SJCRH30 (cell line): ENCODE results near the gene ADIG. TPM values are rescaled to one million over a fixed set of nuclear protein-coding genes. Genes with fewer than 3 reads are reported as not detected.
"Not testable (repeated sequence)": the region's sequence is repeated elsewhere in the genome, so short reads cannot be mapped to it uniquely, and the experiment has no call there.

ENCODE experiments used
- DNase-seq, 2 experiments: peaks; one replicate each; pipeline ENCODE4 v3.0.0-alpha.2; 2015 to 2020
- H3K27ac ChIP-seq: fragments of 250-450 bp; sonication (Bioruptor Pico); 2 replicates; pipeline ENCODE4 v1.5.1; 2020; ENCODE audit warnings: mild to moderate bottlenecking, moderate library complexity
- H3K27me3 ChIP-seq: fragments of 250-450 bp; sonication (Bioruptor Pico); 2 replicates; pipeline ENCODE4 v1.5.1; 2020; ENCODE audit warnings: mild to moderate bottlenecking, moderate library complexity
- H3K36me3 ChIP-seq: fragments of 250-450 bp; sonication (Bioruptor Pico); 2 replicates; pipeline ENCODE4 v1.5.1; 2020; ENCODE audit warnings: mild to moderate bottlenecking, moderate library complexity
- H3K4me1 ChIP-seq: fragments of 250-450 bp; sonication (Bioruptor Pico); 2 replicates; pipeline ENCODE4 v1.5.1; 2020; ENCODE audit warnings: mild to moderate bottlenecking, moderate library complexity
- H3K4me3 ChIP-seq: fragments of 250-450 bp; sonication (Bioruptor Pico); 2 replicates; pipeline ENCODE4 v1.5.1; 2020; ENCODE audit warnings: mild to moderate bottlenecking, moderate library complexity
- H3K9me3 ChIP-seq: fragments of 250-450 bp; sonication (Bioruptor Pico); replicated peaks from 2 replicates; pipeline ENCODE4 v1.5.1; 2020; ENCODE audit warnings: mild to moderate bottlenecking, moderate library complexity
- total RNA-seq: library from RNA; depleted of rRNA; stranded (reverse); fragments of >200 nt; shearing (Covaris generic); gene quantifications from 2 replicates; pipeline ENCODE4 v1.2.3, GENCODE V29; 2014

The ADIG gene
- total RNA-seq, 1 experiment from 2014 or later, result not detected

DNA sequence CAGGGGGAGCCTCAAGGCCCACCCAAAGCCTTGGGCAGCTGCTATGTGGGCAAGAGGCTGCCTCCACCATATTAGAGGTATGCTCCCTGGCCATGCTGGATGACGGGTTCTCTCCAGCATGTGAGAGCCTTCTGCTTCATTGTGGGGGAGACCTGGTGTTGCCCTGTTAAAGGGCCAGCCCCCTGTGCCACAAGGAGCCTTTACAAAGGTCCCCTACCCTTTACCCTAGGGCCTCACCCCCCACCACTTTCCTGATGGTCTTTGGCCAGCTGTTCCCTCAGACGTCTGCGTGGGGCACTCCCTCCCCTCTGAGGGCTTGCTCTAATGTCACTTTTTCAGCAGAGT, 5.2 kb downstream of the ADIG start:
- no peak overlapping the region for H3K4me3 ChIP-seq
- no peak overlapping the region for H3K27ac ChIP-seq
- H3K9me3 ChIP-seq, result no peaks in the 10 kb centered on the region
- H3K4me1 ChIP-seq, result no peaks in the 10 kb centered on the region
- no peaks in the 10 kb centered on the region; the same call in 1 of the 2 replicates for H3K27me3 ChIP-seq
- DNase-seq, result no peak
- H3K36me3 ChIP-seq, result no peaks in the 10 kb centered on the region

DNA sequence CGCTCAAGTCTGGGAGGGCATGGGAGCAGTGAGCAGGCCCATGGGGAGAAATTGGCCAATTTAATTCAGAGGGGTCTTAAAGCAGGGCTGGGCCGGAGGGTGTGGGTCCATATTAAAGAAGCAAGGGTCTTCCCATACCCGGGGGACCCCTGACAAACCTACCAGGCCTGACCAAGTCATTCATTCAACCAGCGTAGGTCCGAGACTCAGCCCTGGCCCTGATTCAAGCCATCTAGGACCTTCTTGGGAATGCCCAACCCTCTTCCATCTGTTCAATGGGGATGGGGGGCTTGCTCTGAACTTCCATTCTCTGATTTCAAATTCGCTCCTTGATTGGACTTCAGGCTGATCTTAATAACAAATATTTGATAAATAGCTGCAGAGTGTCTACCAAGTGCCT, 7.3 kb downstream of the ADIG start:
- DNase-seq, result no peak
- Histone ChIP-seq H3K27ac (no peak overlapping the region), H3K4me3 (no peak overlapping the region), H3K9me3 (no peaks in the 10 kb centered on the region), H3K27me3 (peaks cover 4% of the 10 kb centered on the region; the same call in 1 of the 2 replicates), H3K4me1 (no peaks in the 10 kb centered on the region), H3K36me3 (no peaks in the 10 kb centered on the region)

DNA sequence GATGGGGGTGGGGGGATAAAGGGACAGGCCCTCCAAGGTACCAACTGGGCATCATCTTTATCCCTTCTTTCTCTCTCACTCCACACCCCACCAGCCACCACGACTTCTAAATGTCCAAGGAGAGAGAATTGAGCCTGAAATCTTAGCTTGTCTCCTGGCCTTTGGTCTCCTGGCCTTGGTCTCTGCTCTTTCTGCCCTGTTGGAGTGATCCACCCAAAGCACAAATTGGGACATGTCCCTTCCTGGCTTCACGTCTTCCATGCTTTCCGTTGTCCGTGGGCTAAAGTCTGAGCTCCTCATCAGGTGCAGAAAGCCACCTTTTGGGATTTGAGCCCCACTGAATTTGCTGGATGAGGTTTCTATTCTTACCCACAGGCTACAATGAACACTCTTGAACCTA, 8.4 kb downstream of the ADIG start:
- no peaks in the 10 kb centered on the region for H3K36me3 ChIP-seq
- peaks cover 4% of the 10 kb centered on the region; the same call in 1 of the 2 replicates for H3K27me3 ChIP-seq
- no peak overlapping the region for H3K27ac ChIP-seq
- no peaks in the 10 kb centered on the region for H3K4me1 ChIP-seq
- H3K9me3 ChIP-seq, result no peaks in the 10 kb centered on the region
- DNase-seq, result no peak
- no peak overlapping the region for H3K4me3 ChIP-seq

DNA sequence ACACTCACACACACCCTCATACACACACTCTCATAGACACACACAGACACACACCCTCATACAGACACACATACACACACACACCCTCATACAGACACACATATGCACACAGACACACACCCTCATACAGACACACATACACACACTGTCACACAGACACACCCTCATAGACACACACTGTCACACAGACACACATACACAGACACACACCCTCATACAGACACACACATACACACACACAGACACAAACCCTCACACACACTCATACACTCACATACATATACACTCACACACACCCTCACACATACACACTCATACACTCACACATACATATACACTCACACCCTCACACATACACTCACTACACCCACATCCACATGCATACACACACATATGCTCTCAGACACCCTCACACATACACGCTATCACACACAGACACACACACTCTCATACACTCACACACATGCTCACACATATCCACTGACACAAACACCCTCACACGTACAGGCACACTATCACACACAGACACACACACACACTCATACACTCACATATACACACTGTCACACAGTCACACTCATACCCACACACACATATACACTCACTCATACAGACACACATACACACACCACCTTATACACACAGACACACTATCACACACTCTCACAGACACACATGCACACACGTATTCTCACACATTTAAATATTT, 9.1 kb downstream of the ADIG start:
- Histone ChIP-seq H3K36me3 (no peaks in the 10 kb centered on the region), H3K27me3 (peaks cover 4% of the 10 kb centered on the region; the same call in 1 of the 2 replicates), H3K4me3 (no peak overlapping the region), H3K4me1 (no peaks in the 10 kb centered on the region), H3K27ac (no peak overlapping the region), H3K9me3 (no peaks in the 10 kb centered on the region)
- no peak for DNase-seq

DNA sequence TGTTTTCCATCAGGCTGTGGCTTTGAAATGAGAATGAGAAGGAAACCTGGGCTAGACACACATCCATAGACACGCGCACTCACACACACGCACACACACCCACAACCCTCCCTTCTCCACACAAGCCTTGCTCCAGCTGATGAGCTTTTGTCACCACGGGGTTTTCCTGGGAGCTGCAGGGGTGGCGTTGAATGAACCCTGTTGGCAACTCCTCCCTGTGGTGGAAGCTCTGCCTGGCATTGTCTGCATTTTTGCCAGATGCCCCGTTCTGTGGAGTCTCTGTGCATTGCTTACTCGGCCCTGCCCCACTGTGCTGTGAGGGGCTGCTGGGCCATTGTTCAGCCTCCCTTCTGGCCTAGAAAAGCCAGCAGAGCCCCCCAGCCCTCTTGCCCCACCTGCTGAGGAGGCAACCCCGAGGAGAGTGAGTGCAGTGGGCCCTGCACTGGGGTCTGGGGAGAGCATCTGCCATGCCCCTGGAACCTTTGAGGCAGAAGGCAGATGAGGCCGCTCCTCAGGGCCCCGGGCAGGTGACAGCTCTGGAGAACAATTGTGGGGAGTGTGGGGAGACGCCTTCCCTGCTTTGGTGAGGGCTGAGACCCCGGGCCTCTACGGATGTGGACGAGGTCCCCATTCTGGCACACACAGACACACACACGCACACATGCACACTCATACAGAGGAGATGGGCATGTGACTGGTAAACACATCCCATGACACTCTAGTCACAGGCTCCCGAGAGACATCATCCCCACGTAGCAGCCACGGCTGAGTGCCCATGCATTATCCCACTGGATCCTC, 9.9 kb downstream of the ADIG start:
- Histone ChIP-seq H3K27ac (no peak overlapping the region), H3K9me3 (no peaks in the 10 kb centered on the region), H3K27me3 (peaks cover 4% of the 10 kb centered on the region; the same call in 1 of the 2 replicates), H3K36me3 (no peaks in the 10 kb centered on the region), H3K4me1 (no peaks in the 10 kb centered on the region), H3K4me3 (no peak overlapping the region)
- no peak for DNase-seq

DNA sequence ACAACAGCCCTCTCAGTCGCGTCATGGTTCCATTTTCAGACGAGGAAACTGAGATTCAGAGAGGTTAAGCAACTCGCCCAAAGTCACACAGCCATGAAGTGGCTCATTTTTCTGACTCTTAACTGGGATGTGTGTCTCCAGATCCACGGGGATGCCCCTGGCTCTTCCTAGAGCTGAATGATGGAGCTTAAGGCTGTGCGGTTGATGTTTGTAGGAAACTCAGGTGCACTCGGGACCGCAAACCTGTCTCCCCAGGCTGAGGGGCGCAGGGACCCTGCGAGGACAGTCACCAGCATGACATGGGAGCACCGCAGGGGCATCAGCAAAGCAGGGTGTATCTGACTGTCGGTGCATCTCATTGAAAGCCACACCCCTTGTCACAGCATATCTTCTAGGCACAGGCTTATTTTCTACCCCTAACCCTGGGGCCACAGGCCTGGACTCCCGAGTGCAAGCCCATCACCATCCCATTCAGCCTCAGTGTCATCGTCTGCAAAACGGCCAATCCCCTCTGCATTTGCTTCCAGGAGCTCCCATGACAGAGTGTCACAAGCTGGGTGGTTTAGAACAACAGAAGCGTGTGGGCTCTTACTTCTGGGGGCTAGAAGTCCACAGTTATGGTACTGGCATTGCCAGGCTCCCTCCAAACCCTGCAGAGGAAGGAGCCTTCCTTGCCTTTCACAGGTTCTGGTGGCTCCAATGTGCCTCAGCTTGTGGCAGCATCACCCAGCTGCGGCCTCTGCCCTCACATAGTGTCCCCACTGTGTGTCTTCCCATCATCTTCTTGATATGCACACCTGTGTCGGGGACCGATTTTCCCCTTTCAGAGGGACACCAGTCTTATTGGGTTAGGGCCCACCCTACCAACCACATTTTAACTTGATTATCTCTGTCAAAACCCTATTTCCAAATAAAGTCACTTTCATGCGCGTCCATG, 10.7 kb downstream of the ADIG start:
- Histone ChIP-seq H3K36me3 (no peaks in the 10 kb centered on the region), H3K27ac (no peak overlapping the region), H3K4me3 (no peak overlapping the region), H3K27me3 (peaks cover 4% of the 10 kb centered on the region; the same call in 1 of the 2 replicates), H3K9me3 (no peaks in the 10 kb centered on the region), H3K4me1 (no peaks in the 10 kb centered on the region)
- DNase-seq, result no peak

DNA sequence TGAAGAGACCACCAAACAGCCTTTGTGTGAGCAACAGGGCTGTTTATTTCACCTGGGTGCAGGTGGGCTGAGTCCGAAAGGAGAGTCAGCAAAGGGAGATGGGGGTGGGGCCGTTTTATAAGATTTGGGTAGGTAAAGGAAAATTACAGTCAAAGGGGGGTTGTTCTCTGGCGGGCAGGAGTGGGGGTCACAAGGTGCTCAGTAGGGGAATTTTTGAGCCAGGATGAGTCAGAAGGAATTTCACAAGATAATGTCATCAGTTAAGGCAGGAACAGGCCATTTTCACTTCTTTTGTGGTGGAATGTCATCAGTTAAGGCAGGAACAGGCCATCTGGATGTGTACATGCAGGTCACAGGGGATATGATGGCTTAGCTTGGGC, 11.4 kb downstream of the ADIG start:
- not testable (repeated sequence) for H3K4me1 ChIP-seq, H3K4me3 ChIP-seq, DNase-seq, H3K9me3 ChIP-seq, H3K27me3 ChIP-seq, H3K27ac ChIP-seq, H3K36me3 ChIP-seq

DNA sequence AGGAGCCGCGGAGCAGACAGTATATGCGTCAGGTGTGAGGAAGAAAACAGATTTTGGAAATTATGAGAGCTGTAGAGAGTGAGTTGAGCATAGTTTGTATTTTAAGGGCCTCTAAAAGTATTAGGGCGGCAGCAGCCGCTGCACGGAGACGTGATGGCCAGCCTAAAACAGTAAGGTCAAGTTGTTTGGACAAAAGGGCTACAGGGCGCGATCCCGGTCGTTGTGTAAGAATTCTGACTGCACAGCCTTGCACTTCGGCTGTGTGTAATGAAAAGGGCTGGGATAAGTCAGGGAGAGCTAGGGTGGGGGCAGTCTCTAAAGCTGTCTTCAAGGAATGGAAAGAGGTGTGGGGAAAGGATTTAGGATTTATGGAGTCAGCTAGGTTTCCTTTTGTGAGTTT, 13.3 kb downstream of the ADIG start:
- not testable (repeated sequence) for H3K4me3 ChIP-seq, DNase-seq, H3K27me3 ChIP-seq, H3K36me3 ChIP-seq, H3K4me1 ChIP-seq, H3K9me3 ChIP-seq, H3K27ac ChIP-seq

DNA sequence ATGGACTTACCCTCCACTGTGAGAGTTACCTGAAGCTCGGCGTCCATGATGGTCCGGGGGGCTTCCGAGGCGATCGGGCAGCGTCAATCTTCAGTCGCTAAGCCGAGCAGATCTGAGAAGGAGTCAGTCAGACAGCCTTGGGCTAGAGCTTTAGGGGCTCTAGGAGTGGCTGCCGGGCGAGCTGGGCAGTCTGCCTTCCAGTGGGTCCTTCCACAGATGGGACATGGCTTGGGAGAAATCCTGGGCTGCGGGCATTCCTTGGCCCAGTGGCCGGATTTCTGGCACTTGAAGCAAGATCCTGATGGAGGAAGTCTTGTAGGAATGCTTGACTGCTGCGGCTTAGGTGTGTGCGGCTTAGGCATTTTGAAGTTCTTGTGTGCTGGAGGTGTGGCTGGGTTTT, 14.9 kb downstream of the ADIG start:
- H3K4me3 ChIP-seq, H3K27me3 ChIP-seq, DNase-seq, H3K4me1 ChIP-seq, H3K36me3 ChIP-seq, H3K9me3 ChIP-seq, H3K27ac ChIP-seq: not testable (repeated sequence)

DNA sequence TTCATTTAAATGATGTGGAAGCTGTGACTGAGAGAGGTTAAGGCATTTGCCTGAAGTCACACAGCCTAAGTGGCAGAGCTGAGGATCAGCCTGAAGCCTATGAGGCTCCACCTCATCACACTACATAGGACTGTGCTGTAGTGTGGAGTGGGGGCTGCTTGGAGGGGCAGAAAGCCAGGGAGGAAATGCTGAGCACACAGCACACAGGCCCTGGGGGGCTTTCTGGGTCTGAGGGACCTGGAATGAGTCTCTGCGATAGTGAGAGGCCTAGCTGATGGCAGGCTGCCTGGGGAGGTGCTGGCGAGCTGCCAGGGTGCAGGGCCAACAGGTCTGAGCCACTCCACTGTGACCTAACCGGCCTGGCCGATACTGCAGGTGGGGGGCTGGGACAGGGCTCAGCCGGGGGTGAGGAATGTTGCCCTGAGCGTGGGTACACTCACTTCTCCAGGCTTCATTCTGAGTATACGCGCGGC, 18.4 kb downstream of the ADIG start:
- Histone ChIP-seq H3K27me3 (peaks cover 4% of the 10 kb centered on the region; the same call in 1 of the 2 replicates), H3K27ac (no peak overlapping the region), H3K36me3 (no peaks in the 10 kb centered on the region), H3K4me3 (no peak overlapping the region), H3K4me1 (no peaks in the 10 kb centered on the region), H3K9me3 (no peaks in the 10 kb centered on the region)
- peak; percentile 36 to 45 for DNase-seq

DNA sequence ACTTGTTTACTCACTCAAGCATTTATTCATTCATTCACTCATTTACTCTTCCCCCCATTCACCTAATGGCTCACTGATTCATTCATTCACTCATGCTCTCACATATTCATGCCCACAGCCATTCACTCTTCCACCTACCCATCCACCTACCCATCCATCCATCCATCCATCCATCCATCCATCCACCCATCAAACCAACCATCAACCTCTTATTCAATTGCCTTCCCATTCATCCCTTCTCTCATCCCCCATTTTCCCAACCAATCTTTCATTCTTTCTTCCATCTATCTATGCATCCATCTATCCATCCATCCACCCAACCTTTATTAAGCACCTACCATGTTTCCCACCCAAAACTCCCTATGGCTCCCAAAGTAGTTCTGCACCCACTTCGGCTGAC, 19.1 kb downstream of the ADIG start:
- no peaks in the 10 kb centered on the region for H3K9me3 ChIP-seq
- H3K27ac ChIP-seq, result no peak overlapping the region
- H3K36me3 ChIP-seq, result no peaks in the 10 kb centered on the region
- H3K4me3 ChIP-seq, result no peak overlapping the region
- peaks cover 4% of the 10 kb centered on the region; the same call in 1 of the 2 replicates for H3K27me3 ChIP-seq
- H3K4me1 ChIP-seq, result no peaks in the 10 kb centered on the region
- no peak for DNase-seq

DNA sequence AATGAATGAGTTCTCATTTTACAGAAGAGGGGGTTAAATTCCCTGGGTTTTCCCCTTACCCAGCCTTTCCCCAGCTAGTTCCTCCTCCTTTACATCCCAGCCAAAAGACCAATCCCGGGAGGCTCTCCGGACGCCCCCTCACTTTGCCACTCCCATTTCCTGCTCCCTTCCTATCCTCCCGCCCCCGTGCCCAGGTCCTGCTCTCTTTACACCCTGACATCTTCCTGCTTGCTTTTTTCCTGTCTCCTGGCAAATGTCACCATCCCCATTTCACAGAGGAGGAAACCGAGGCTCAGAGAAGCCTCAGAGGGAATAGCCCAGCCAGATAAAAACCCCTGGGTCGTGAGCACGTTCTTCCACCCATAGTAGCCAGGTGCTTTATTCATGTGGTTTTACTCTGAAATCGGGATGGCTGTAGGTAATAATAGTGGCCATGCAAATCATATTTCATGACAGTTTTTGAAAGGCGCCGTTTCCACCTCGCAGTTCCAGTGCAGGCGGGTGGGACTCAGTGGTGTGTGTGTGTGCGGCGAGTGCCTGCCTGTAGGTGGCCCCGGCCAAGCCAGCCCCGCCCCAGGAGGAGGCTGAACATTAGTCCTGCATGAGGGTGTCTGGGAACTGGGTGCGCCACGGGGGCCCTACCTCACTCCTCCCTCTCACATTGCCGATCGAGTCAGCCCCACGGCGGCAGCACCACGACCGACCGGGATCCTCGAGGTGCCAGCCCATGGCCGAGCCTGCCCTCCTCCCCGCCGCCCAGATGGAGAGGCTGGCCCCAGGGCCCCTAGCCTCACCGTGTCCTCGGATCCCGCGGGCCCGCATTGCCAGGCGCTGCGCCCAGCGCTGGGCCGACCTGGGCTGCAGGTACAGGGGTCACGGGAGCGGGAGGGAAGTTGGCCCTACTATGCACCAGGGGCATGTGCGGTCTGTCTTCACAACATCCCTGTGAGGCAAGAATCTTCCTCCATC, 20.5 kb downstream of the ADIG start, which contains the start of gene ARHGAP40:
TSS of gene ARHGAP40 (plus strand) at position 594 of the 969 bp plus-strand sequence.
- peak; percentile 31 to 54 for DNase-seq
- Histone ChIP-seq H3K27me3 (peaks cover 4% of the 10 kb centered on the region; the same call in 1 of the 2 replicates), H3K9me3 (no peaks in the 10 kb centered on the region), H3K36me3 (no peaks in the 10 kb centered on the region), H3K27ac (no peak within 1 kb of the TSS), H3K4me3 (peak within 1 kb of the TSS; percentile 23; the same call in 1 of the 2 replicates), H3K4me1 (no peaks in the 10 kb centered on the region)

DNA sequence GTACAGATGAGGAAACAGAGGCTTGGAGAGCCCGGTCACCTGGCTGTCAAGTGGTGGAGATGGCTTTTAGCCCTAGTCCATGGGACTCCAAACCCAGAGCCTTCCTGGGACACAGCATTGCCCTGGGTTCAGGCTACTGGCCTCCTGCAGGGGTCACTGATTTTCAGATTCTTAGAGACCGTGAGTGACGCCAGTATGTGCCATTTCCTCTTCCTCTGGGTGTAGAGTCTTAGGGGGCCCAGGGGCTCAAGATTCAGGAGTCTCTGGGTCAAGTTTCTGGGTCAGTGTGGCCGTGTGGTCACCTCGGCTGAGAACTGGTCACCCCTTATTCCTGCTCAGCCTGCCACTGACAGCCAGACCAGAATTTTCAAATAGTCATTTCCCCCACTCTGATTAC, 21.2 kb downstream of the ADIG start:
- H3K27ac ChIP-seq, result no peak overlapping the region
- no peaks in the 10 kb centered on the region for H3K36me3 ChIP-seq
- H3K4me1 ChIP-seq, result no peaks in the 10 kb centered on the region
- no peaks in the 10 kb centered on the region for H3K9me3 ChIP-seq
- peaks cover 4% of the 10 kb centered on the region; the same call in 1 of the 2 replicates for H3K27me3 ChIP-seq
- H3K4me3 ChIP-seq, result no peak overlapping the region
- DNase-seq, result no peak

DNA sequence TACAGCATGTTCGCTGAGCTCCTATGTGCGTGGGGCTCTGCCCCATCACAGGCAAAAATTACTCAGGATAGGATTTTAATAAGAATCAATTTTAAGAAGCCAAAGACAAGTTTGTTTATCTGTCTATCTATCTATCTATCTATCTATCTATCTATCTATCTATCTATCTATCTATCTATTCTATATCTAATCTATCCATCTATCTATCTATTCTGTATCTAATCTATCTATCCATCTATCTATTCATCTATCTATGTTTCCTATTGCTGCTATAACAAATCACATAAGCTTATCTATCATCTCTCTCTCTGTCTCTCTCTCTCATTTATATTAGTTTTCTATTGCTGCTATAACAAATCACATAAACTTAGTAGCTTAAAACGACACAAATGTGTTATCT, 22.3 kb downstream of the ADIG start:
- Histone ChIP-seq H3K9me3 (no peaks in the 10 kb centered on the region), H3K4me3 (no peak overlapping the region), H3K4me1 (no peaks in the 10 kb centered on the region), H3K27me3 (peaks cover 4% of the 10 kb centered on the region; the same call in 1 of the 2 replicates), H3K36me3 (no peaks in the 10 kb centered on the region), H3K27ac (no peak overlapping the region)
- DNase-seq, result no peak
